ENCODE measurements around the gene RB1. TPM values are rescaled to one million over a fixed set of nuclear protein-coding genes. Genes with fewer than 3 reads are reported as not detected.
A peak's percentile ranks its signal among the peaks of the same experiment; 100 is the strongest.
"Not testable (repeated sequence)": the region's sequence is repeated elsewhere in the genome, so short reads cannot be mapped to it uniquely, and the experiment has no call there.

RB1 gene
- total RNA-seq, 1 donor from 2014 or later, result 23.8 TPM

DNA sequence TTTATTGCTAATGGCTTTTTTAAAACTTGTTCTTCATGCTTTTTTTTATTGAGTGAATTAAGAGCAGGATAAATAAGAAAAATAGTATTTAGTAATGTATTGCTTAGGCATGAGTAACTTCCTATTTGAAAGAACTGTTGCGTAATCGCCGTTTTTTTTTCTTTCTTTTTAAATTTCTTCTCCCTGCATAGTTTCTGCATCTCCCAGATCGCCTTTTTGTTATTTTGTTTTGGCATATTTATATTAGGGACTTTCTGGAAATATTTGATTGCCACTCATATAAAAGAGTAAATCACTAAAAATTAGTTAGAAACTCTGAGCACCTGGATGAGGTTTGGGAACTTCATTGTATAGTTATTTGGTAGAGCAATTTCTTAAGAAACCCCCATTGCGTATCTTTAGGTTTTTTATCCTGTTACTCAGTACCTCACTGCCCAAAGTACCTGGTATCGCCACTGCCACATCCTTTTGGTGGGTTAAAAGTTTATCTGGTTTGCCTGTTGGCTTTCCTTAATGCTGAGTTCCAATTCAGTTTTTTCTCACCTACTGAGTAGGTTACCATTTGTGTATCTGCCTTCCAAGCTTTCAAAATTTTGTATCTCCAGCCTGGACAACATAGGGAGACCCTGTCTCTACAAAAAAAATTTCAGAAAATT, 145.5 kb downstream of the RB1 start:
- intact Hi-C loops (cut with micrococcal nuclease), result no loop called here
- TF ChIP-seq, protein P1, sequence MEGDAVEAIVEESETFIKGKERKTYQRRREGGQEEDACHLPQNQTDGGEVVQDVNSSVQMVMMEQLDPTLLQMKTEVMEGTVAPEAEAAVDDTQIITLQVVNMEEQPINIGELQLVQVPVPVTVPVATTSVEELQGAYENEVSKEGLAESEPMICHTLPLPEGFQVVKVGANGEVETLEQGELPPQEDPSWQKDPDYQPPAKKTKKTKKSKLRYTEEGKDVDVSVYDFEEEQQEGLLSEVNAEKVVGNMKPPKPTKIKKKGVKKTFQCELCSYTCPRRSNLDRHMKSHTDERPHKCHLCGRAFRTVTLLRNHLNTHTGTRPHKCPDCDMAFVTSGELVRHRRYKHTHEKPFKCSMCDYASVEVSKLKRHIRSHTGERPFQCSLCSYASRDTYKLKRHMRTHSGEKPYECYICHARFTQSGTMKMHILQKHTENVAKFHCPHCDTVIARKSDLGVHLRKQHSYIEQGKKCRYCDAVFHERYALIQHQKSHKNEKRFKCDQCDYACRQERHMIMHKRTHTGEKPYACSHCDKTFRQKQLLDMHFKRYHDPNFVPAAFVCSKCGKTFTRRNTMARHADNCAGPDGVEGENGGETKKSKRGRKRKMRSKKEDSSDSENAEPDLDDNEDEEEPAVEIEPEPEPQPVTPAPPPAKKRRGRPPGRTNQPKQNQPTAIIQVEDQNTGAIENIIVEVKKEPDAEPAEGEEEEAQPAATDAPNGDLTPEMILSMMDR (IDR thresholded peaks at IDR 0.05; ENCODE audit: borderline replicate concordance), result no peak
- Histone ChIP-seq H3K36me3 (peaks cover 12% of the 10 kb centered on the region), H3K27me3 (ENCODE audit: low read depth) (no peaks in the 10 kb centered on the region), H3K4me3 (peak overlapping the region; percentile 17), H3K27ac (replicated peaks) (peak overlapping the region; percentile 24), H3K4me1 (peaks cover 6% of the 10 kb centered on the region), H3K9me3 (replicated peaks) (peaks cover 20% of the 10 kb centered on the region)
- DNase-seq, result no peak

DNA sequence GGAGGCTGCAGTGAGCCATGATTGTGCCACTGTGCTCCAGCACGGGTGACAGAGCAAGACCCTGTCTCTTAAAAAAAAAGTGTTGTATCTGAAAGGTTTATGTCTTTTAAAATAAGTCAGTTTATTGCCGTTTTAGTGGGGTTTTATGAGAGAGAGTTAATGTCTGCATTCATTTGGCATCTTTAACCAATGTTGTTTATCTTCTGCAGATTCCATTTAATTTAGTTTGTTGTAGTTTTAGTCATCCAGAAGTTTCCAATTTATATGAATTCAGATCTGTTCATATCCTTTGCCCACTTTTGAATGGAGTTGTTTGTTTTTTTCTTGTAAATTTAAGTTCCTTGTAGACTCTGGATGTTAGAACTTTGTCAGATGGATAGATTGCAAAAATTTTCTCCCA, 146.1 kb downstream of the RB1 start:
- peaks cover 20% of the 10 kb centered on the region for H3K9me3 ChIP-seq (replicated peaks)
- H3K27ac ChIP-seq (replicated peaks), result no peak overlapping the region
- TF ChIP-seq, protein P1 (IDR thresholded peaks at IDR 0.05; ENCODE audit: borderline replicate concordance), result no peak
- DNase-seq, result no peak
- H3K4me3 ChIP-seq, result no peak overlapping the region
- H3K27me3 ChIP-seq (ENCODE audit: low read depth), result no peaks in the 10 kb centered on the region
- H3K36me3 ChIP-seq, result peaks cover 17% of the 10 kb centered on the region
- intact Hi-C loops (cut with micrococcal nuclease), result no loop called here
- H3K4me1 ChIP-seq, result peaks cover 6% of the 10 kb centered on the region

DNA sequence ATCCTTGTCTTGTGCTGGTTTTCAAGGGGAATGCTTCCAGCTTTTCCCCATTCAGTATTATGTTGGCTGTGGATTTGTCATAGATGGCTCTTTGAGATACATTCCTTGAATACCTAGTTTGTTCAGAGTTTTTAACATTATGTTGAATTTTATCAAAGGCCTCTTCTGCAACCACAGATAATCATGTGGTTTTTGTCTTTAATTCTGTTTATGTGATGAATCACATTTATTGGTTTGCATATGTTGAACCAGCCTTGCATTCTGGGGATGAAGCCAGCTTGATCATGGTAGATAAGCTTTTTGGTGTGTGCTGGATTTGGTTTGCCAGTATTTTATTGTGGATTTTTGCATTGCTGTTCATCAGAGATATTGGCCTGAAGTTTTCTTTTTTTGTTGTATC, 147.6 kb downstream of the RB1 start:
- H3K4me3 ChIP-seq; H3K27ac ChIP-seq (replicated peaks); DNase-seq; H3K4me1 ChIP-seq; H3K27me3 ChIP-seq (ENCODE audit: low read depth); intact Hi-C loops (cut with micrococcal nuclease): not testable (repeated sequence)
- Histone ChIP-seq H3K36me3 (peaks cover 20% of the 10 kb centered on the region), H3K9me3 (replicated peaks) (peaks cover 20% of the 10 kb centered on the region)

DNA sequence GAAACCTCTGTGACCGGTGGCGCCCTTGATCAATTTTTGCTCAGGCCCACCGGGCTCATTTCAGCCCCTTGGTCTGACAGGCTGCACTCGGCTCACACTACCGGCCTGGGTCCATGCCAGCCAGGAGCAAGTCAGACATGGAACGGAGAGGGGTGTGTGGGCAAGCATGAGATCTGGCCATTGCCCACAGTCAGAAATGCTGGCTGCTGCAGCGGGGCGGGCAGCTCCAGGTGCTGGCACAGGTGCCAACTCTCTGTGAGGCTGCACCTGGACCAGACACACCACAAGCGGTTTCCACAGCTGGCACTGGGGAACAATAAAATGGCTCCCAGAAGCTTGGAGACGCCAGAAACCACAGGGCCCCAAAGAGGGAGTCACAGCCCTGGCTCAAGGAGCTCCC, 153.0 kb downstream of the RB1 start:
- peaks cover 4% of the 10 kb centered on the region for H3K9me3 ChIP-seq (replicated peaks)
- H3K4me3 ChIP-seq, result no peak overlapping the region
- TF ChIP-seq, protein P1 (IDR thresholded peaks at IDR 0.05; ENCODE audit: borderline replicate concordance), result no peak
- no peaks in the 10 kb centered on the region for H3K4me1 ChIP-seq
- intact Hi-C loops (cut with micrococcal nuclease), result no loop called here
- H3K36me3 ChIP-seq, result peaks cover 64% of the 10 kb centered on the region
- no peaks in the 10 kb centered on the region for H3K27me3 ChIP-seq (ENCODE audit: low read depth)
- H3K27ac ChIP-seq (replicated peaks), result no peak overlapping the region
- DNase-seq, result no peak

DNA sequence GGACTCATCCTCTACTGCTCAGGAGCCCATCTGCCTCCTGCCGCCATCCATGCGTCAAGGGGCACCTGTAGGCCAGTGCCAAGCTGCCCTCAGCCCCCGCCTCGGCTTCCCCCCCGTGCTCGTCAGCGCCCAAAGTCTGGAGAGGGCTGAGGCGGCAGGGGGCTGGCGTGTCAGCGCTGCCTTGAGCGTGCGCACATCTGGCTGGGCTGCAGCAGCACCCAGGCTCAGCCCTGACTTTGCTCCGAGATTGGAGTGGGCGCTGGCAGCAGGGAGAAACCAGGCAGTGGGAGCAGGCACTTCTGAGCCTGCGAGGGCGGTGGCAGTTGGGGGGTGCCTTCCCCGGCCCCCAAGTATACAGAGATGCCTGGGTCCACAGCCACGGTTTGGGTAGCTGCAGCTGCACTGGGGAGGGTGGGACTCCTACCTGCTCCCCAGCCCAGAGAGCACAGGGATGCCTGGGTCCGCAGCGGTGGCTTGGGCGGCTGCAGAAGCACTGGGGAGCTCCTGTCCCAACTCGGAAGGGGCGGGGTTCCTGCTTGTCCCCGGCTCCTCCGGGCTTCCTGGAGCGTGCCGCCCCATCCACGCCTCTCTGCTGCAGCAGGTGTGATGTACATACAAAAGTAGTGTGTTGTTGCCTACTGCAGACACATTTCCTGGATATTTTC, 154.2 kb downstream of the RB1 start:
- DNase-seq, result no peak
- H3K27ac ChIP-seq (replicated peaks), result no peak overlapping the region
- H3K4me3 ChIP-seq, result no peak overlapping the region
- intact Hi-C loops (cut with micrococcal nuclease), result no loop called here
- H3K27me3 ChIP-seq (ENCODE audit: low read depth), result no peaks in the 10 kb centered on the region
- no peaks in the 10 kb centered on the region for H3K9me3 ChIP-seq (replicated peaks)
- peaks cover 71% of the 10 kb centered on the region for H3K36me3 ChIP-seq
- H3K4me1 ChIP-seq, result no peaks in the 10 kb centered on the region
- TF ChIP-seq, protein P1 (IDR thresholded peaks at IDR 0.05; ENCODE audit: borderline replicate concordance), result no peak

DNA sequence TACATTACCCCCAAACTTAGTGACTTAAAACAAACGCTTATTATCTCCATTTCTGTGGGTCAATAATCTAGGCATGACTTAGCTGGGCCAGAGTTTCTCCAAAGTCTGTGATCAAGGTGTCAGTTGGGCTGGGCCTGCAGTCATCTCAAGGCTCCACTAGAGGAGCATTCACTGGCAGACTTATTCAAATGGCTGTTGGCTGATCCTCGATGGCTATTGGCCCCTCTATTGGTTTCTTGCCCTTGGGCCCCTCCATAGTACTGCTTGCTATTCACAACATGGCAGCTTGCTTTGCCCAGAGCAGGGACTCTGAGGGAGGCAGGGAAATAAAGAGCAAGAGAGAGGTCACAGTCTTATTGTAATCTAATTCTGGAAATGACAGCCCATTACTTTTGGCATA, 171.7 kb downstream of the RB1 start:
- Histone ChIP-seq H3K9me3 (replicated peaks) (no peaks in the 10 kb centered on the region), H3K27me3 (ENCODE audit: low read depth) (no peaks in the 10 kb centered on the region), H3K27ac (replicated peaks) (no peak overlapping the region), H3K36me3 (peaks cover 49% of the 10 kb centered on the region), H3K4me1 (peaks cover 2% of the 10 kb centered on the region), H3K4me3 (no peak overlapping the region)
- no peak for DNase-seq
- TF ChIP-seq, protein P1 (IDR thresholded peaks at IDR 0.05; ENCODE audit: borderline replicate concordance), result no peak
- intact Hi-C loops (cut with micrococcal nuclease), result no loop called here

All from left ventricle myocardium inferior (tissue), 1 donor.